T-helper 1 cell treated with Interleukin-12 subunit alpha and Interleukin-12 subunit beta and Interleukin-4 antibody, amounts not matched to agents 30 ng/mL and 1 ng/mL, for 36 hours (primary cell): ENCODE results near the gene ADAM22. TPM values are rescaled to one million over a fixed set of nuclear protein-coding genes. Genes with fewer than 3 reads are reported as not detected.

Experiments used
- intact Hi-C: fragments of 100-400 bp; cut with micrococcal nuclease; formaldehyde crosslinking; loops from one replicate; pipeline ENCODE4 v1.15.1; 2024
- total RNA-seq: library from RNA; stranded (reverse); gene quantifications from 2 replicates; pipeline ENCODE4 v1.2.3, GENCODE V29; 2022

Gene ADAM22
- total RNA-seq, 1 donor from 2014 or later = 1.2 TPM

DNA sequence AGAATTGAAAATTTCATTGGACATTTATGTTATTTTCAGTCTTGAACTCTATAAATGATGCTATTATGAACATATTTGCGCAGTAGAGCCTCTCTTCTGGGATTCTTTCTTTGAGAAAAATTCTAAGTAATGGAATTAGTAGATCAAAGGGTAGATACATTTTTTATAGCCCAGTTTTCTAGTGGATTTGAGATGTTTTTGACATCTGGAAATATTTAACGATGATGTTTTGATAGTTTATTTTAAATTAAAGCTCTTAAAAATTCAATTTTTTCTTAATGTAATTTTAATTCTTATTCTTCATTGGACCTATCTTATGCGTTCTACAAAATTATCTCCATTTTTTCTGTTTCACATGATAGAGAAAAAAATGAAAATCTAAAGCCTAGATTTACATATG lies 103.0 kb downstream of the ADAM22 start:
- intact Hi-C loops = no loop called here

DNA sequence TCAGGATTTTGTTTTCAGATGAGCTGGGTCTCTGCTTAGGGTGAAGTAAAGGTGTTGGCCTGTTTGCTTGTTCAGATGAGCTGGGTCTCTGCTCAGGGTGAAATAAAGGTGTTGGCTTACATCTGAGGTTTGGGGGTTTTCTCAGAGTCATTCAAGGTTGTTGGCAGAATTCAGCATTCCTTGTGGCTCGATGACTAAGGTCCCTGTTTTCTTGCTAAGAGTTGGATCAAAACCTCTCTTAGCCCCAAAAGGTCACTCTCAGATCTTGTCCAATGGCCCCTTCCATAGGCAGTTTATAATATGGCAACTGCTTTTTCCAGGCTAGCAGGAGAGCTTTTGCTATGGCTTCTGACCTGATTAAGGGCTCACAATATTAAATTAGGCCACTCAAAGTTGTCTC lies 106.6 kb downstream of the ADAM22 start:
- intact Hi-C loops = no loop called here

DNA sequence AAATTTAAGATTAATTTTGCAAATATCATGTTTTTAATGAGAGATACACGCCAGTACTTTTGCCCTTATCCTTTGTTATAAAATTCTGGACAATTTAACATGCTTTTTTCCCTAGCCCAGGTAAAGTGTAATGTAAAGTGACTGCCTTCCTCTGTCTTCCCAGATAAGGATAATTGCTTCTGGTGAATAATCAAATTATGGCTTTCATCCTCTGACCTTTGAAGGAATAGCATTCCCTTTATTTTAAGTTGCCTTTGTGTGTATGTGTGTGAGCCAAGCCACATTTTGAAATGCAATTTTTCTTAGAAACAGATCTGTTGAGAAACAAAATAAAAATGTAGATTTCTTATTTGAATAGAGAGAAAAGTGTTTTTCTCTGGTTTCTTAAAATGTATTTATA lies 107.5 kb downstream of the ADAM22 start:
- intact Hi-C loops = no loop called here

DNA sequence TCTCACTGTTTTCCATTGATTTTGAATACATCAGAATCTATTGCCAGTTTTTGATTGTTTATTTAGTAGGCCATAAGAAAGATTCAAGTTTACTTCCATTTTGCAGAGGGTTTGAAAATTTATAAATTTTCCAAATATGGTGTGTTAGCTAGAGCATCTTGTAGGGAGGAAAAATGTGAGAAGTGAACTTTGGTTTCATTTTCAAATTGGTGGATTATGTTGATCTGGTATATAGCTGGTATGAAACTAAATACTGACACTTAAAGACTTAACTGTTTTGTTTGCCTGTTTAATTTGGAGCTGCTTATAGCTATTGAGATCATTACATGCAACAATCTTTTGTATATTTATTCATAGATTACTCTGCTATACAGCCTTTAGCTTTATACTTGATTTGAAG lies 108.1 kb downstream of the ADAM22 start:
- intact Hi-C loops = no loop called here

DNA sequence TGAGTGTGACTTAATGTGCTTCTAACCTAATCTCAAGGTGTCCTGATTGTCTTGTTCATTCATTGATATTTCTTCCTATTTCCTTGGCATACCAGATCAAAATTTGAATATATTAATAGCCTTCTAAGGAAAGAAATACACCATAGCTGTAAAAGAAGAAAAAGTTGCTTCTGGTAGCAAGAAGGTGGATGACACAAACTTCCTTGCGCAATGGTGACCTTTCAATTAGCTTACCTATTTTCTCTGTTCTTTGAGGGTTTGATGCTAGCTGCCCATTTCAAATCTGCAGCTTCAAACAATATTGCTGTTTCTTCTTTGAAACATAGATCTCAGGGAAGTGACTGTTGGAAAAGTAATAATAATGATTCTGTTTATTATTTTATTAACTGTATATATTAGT lies 108.8 kb downstream of the ADAM22 start:
- intact Hi-C loops = no loop called here

DNA sequence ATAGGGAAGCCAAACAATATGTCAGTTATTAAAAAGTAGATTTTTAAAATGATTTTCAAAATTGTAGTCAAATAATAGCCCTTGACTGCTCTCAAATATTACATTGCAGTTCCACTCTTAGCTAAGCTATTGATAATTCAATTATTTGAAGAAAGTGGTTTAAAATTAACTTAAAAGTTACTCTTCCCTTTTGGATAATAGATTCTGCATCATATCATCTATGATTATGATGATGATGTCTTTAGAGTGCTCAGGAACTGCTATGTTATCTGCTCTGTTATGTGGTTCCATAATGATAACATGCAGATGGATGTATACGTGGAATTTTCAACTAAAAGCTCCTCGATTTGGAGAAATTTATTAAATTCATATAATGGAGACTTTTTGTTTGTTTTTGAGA lies 110.0 kb downstream of the ADAM22 start:
- intact Hi-C loops = no loop called here

DNA sequence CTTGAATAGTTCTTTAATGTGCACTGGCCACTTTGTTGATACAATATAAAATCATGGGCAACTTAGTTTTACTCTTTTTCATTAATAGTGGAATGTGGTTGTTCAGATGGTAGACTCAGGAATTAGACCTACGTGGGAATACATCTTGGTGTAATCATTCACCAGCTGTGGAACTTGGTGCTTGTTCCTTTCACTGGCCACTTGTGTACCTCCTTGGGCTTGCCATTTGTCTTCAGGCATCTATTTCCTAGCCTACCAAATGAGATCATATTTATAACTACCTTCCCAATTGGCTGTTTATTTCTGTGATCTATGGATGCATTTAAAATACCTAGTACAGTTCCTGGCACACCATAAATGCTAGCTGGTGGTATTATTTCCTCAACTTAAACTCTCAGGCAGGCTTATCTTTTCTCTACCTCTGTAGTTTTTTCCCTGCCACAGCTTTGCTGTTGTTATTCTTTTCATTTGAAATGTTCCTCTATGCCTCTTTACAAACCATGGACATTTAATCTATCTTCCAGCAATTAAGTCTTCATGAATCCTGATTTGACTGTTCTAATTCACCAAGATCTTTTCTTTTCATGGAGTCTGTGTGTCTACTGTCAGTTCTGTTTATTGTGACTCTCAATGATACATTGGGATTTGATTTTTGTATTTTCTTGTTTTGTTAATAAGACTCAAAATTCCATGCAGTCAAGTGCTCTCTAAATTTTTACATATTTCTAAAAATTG lies 113.0 kb downstream of the ADAM22 start:
- intact Hi-C loops = no loop called here

DNA sequence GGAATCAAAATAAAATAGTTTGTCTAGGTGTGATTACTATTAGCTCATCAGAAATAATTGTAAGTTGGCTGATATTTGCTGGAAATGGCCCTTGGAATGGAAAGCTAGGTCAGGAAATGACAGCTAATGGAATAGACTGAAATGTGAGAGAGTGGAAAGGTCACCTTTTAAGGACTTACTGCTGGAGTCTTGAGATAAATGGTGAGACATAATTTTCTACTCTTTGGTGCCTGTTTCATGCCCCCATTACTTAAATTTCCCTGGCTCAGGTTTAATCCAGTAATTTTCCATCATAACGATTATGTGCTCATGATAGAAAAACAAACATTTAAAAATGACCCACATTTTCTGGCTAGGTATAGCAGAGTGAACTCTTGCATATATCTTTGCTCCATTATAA lies 123.6 kb downstream of the ADAM22 start:
- intact Hi-C loops = no loop called here

DNA sequence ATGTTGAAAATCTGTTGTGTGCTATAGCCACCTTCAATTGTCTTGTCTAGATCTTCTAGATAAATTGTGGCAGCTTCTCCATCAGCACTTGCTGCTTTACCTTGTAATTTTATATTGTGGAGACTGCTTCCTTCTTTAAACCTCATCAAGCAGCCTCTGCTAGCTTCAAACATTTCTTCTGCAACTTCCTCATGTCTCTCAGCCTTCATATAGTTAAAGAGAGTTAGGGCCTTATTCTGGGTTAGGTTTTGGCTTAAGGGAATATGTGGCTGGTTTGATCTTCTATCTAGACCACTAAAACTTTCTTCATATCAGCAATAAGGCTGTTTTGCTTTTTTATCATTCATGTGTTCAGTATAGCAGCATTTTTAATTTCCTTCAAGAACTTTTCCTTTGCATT lies 128.2 kb downstream of the ADAM22 start:
- intact Hi-C loops = no loop called here

DNA sequence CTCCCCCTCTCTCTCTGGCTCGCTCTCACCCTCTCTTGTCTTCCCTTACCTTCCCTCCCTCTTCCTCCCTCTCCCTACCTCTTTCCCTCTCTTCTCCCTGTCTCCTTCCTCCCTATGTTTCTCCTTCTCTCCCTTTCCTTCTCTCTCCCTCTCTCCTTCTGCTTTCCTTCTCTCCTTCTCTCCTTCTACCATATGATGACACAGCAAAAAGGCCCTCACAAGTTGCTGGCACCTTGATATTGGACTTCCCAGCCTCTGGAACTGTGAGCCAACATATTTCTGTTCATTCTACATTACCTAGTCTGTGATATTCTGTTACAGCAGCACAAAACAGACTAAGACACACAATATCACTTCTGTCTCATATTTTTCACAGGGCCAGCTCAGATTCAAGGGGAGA lies 135.0 kb downstream of the ADAM22 start:
- intact Hi-C loops = no loop called here

DNA sequence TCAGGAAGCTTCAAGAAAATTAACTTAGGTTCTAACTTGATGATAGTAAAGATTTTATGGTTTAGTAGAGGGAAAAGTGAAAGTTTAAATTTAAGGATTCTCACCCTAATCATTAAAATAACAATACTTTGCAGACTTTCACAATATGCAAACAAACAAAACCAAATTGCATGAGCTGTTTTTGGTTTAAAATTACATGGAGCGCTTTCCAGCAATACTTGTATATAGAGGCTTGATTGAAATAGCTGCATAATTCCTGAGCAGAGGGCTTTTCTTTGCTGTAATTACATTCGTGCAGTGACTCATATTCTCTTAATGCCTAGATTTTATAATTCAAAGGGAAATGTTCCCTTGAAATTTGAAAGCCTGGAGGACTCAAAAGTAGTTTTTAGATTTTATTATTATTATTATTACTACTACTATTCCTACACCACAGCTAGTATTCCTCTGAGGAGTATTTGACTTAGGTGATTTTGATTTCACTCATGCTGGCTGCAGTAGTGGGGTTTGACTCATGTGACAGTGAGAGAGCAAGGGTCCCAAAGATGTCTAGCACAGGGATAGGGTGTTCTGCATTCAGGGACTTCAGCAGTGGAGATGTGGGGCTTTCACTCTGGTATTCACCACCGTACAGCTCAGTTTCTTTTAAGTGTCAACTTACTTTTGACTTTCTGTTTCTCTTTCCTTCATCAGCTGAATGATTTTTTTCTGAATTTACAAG lies 138.1 kb downstream of the ADAM22 start:
- intact Hi-C loops = no loop called here

DNA sequence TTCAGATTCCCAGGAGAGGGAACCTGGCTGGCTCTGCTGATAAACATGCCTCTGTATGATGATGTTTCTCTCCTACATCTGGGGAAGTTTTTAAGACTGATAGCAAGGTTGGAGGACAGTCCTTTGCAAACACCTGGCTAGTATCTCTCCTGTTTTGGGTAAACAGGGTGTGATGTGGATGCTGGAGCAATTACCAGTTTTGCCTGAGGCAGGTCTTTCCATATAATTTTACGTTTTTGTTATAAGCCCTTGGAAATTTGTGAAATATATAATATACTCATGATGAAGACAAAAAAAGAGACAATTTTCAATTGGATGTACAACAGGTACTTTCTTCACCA lies 138.6 kb downstream of the ADAM22 start:
- intact Hi-C loops = no loop called here

DNA sequence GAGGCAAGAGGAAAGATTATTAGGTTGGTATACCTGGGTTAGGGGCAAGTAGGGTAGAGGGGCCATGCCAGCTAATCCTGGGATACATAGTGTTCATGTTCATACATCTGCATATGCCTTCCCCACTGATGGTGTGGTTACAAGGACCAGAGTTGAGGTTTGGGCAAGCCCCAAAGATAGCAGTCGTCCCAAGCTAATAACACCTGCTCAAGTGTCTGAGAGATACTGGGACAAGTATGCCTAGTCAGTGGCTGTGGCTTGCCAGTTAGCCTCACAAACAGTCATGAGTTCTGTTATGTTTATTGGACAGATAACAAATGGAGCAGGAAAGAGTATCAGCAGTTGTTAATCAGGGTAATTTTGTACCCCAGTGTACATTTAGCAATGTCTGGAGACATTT lies 139.6 kb downstream of the ADAM22 start:
- intact Hi-C loops = no loop called here

DNA sequence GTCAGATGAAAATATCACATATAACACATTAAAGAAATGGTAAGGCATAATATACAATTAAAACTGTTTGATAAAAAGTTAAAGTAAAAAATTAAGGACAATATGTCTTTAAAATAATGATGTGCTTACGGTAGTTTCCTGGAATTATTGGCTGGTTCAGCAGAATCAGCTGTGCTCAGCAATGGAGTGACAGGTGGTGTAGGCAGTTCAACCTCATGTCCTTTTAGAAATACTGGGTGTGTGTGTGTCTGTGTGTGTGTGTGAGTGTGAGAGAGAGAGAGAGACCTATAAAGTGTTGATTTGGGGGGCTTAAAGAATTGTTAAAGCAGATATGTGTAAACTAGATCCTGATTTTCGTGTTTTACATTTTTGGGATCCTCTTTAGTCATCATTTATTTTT lies 141.2 kb downstream of the ADAM22 start:
- intact Hi-C loops = no loop called here

DNA sequence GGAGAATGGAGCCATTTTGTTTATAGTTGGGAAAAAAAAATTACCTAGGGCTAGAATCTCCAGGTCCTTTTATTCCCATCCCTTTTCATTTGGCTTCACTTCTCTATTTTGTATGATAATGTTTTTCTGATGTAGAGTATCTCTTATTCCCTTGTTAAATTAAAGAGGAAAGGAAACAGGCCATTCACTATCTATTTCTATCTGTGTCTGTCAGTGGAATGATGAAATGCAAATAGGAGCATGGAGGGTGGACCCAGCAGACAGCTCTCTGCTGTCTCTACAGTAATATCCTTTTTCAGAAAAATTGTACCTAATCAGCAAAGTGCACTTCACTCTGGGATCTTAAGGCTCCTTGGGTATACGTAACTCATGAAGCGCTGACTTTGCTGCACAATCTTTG lies 149.8 kb downstream of the ADAM22 start:
- intact Hi-C loops = no loop called here

DNA sequence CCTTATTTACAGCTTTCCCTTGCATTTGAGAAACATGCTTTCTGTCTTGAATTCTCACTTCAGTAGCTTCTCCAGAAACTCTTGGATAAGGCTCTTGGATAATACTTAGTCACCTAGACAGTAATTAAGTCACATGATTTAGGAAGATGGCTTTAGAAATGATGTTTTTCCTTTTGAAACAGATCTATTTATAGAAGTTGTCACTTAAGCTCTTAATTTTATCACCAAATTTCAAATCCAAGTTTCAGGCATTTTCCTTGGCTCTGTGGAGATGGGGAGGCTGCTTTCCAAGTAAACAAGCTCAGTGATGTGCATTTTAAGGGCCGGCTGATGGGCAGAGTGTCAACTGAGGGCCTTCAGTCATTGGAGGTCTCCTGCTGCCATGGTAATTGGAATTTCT lies 155.5 kb downstream of the ADAM22 start:
- intact Hi-C loops = no loop called here

DNA sequence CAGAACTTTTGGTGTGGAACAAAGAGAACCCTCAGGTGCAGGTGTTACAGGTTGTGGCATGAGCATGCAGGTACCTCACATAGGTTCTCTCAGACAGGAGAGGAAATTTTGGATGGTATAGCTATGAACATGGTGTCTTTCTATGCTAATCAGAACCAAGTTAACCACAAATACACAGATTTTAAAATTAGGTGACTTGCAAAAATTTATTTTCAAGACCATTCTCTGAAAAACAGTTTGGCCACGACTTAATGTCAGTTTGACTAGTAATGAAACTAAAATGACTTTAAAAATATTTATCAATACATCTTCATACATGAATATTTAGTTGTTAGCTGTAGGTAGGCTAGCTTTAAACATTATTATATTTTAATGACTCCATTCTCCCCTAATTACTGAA lies 156.2 kb downstream of the ADAM22 start:
- intact Hi-C loops = no loop called here

DNA sequence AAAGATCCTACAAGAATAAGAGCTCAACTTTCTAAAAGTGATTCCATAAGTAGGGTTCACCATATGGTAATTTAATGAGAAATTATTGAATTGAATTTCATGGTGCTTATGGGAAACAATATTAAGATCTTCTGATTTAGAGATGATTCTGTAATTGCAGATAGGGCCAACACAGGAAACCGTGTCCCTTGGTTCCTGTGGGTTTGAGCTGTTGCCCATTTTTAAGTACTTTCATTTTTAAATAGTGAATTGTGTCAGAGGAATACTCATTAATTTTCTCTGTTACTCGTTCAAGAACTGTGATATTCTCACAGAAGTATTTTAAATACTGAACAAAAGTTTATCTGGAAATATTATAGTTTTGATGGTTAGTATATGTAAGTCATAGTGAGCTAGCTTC lies 156.6 kb downstream of the ADAM22 start:
- intact Hi-C loops = no loop called here

DNA sequence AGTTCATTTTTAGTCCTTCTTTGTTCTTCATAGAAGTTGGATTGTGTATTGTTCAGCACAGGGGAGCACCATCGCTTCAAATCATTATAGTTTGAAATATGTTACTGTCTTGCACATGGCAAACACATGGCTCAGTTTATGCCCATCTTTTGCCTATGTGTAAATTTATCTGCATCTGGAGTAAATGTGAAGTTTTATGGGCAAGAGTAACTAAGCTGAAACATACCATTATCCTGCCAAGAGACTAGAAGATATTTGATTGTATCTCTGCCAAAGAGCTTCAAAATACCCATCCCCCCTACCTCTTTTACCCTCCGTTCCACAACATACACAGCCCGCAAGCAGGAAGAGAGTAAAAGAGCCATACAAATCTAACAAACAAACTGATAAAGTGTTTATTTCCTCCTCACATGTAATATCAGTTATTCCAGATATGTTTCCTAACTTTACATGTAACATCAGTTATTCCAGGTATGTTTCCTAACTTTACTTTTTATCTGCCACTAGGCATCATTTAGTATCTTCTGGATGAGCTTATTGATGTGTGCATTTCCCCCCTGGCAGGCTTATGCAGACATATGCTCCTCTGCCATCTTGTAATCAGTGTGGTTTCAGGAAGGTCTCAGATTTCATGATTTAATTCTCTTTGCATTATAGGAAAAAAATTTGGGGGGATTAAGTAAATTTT lies 158.1 kb downstream of the ADAM22 start:
- intact Hi-C loops = no loop called here

DNA sequence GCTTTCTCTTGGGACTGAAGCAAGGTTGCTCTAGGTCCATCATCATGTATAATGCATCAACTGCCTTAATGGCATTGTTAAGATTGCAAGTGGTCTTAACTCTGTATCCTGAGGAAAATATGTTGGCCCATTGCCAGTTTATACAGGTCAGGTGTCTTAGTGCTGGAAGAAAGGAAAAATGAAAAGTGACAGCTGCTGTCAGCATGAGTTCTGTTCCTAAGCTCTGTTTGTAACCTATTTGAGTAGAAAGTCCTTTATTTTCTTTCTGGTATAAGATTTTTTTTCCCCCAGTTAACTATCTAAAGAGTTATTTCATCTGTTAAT lies 158.6 kb downstream of the ADAM22 start:
- intact Hi-C loops = no loop called here

DNA sequence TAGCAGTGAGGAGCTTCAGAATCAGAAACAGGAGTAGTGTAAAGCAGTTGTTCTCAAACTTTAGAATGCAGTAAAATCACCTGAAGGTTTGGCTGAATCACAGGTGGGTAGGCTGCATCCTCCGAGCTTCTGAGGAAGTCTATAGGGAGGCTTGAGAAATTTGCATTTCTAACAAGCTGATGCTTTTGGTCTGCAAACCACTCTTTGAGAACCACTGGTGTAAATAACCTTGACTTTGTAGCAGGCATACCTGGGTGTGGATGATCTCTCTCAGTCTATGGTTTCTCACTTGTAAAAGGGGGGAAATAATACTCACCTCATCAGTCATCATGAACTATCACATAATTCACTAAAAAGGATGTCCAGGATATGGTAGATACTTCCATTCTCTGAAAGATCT lies 167.7 kb downstream of the ADAM22 start:
- intact Hi-C loops = no loop called here

DNA sequence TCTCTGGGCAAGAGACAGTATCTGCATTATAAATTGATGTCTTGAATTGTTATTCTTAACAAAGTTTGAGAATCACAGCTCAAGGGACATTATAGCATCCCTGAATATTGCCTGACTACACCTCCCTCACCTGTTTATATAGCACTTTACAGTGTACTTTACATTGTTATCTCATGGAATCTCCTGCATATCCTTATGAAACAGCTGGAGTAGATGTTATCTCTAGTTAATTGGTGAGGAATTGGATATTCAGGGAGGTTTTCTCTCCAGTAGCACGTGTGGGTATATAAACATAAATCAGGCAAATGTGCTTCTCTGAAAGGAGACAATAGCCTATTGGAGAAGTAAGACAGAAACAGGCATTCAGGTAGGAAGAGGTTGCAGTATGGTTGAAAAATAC lies 168.6 kb downstream of the ADAM22 start:
- intact Hi-C loops = no loop called here

DNA sequence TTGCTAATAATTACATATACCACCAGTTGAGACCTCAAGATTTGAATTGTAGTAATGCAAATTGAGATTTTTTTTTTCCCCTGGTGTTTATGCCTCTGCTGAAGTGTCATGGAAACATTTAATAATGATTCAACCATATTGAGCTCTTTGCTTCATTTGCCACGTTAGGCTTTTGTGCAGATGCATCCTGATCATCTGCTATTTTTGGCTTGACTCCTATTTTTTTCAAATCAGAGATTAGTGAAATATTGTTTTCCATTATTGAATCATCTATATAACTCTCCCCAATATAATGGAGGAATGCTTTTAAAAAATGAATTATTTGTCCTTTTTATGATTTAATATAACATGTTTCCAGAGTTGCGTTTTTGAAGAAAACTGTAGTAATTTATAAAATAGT lies 170.7 kb downstream of the ADAM22 start:
- intact Hi-C loops = no loop called here
